GM19438 (cell line): Measurements from ENCODE around the gene KMT2A.
"Not testable (repeated sequence)": the region's sequence is repeated elsewhere in the genome, so short reads cannot be mapped to it uniquely, and the experiment has no call there.

Experiments used
- ATAC-seq: cut with Tn5 transposase; IDR thresholded peaks from one replicate; pipeline ENCODE4 v1.9.1; 2021; ENCODE audit warnings: low read depth; ENCODE audit not compliant: unreplicated experiment

Gene KMT2A

GRCh38 chr11:118481238-118481637 is 44.9 kb downstream of the KMT2A start:
- ATAC-seq, result not testable (repeated sequence)

GRCh38 chr11:118484405-118484804 is 48.1 kb downstream of the KMT2A start:
- ATAC-seq, result no peak

- no peak for ATAC-seq
Measured at GRCh38 chr11:118485273-118485672, 49.0 kb downstream of the KMT2A start.

GRCh38 chr11:118488480-118489109 is 52.3 kb downstream of the KMT2A start:
- no peak for ATAC-seq

- ATAC-seq, result no peak
Measured at GRCh38 chr11:118491041-118491440, 54.7 kb downstream of the KMT2A start.

GRCh38 chr11:118497831-118498230 is 61.5 kb downstream of the KMT2A start:
- ATAC-seq, result no peak

- ATAC-seq, result no peak
Measured at GRCh38 chr11:118503216-118503615, 66.9 kb downstream of the KMT2A start.

- no peak for ATAC-seq
Measured at GRCh38 chr11:118511601-118512000, 75.3 kb downstream of the KMT2A start.

GRCh38 chr11:118514103-118514502 is 77.8 kb downstream of the KMT2A start:
- ATAC-seq, result no peak

GRCh38 chr11:118519549-118519948 is 83.3 kb downstream of the KMT2A start:
- no peak for ATAC-seq

GRCh38 chr11:118521892-118522311 is 85.6 kb downstream of the KMT2A start:
- ATAC-seq, result no peak

GRCh38 chr11:118522571-118523072 is 86.3 kb downstream of the KMT2A start:
- ATAC-seq, result no peak

GRCh38 chr11:118524356-118524755 is 88.1 kb downstream of the KMT2A start:
- ATAC-seq, result no peak

- ATAC-seq, result no peak
Measured at GRCh38 chr11:118524757-118525470, 88.6 kb downstream of the KMT2A start.

GRCh38 chr11:118526688-118527087 is 90.4 kb downstream of the KMT2A start:
- no peak for ATAC-seq

GRCh38 chr11:118527109-118527508 is 90.8 kb downstream of the KMT2A start, which contains the start of gene TTC36:
TTC36 (plus strand) TSS chr11:118527474; CDS start chr11:118527495, 21 bp downstream.
- ATAC-seq, result no peak

GRCh38 chr11:118528511-118528910 is 92.2 kb downstream of the KMT2A start:
- no peak for ATAC-seq

- ATAC-seq, result no peak
Measured at GRCh38 chr11:118529584-118530175, 93.4 kb downstream of the KMT2A start.

GRCh38 chr11:118530180-118530682 is 93.9 kb downstream of the KMT2A start:
- ATAC-seq, result peak; percentile 3

- peak; percentile 75 for ATAC-seq
Measured at GRCh38 chr11:118530683-118531596, 94.6 kb downstream of the KMT2A start, which contains the start of gene TMEM25. TMEM25 (plus strand) TSS chr11:118531192; CDS start chr11:118531802, 610 bp downstream.
